ENCODE results near the gene DDX24.

DDX24 gene

DNA sequence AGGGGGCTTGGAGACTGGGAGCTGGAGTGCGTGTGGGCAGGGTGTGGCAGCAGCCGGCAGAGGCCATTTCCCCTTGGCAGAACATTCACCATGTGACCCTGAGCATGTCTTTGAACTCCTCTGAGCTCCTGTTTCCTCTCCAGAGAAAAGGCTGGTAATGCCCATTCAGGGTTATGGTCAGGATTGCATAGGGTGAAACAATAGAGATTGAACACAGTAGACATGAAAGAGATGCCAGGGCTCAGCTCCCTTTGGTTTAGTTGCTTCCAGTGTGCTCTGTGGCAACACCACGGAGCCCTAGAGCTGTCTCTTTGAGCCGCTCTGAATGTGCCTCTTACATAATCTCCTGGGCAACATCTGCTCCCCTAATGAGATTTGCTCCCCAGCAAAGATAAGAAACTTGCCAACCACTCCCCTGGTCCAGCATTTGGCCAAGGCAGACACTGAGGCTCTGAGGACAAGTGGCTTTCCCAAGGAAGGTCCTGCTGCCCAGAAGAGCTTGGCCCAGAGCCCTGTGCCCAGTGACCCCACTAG, 34.1 kb upstream of the DDX24 start:
- no peak for DNase-seq (ENCODE audit: low read depth)

DNA sequence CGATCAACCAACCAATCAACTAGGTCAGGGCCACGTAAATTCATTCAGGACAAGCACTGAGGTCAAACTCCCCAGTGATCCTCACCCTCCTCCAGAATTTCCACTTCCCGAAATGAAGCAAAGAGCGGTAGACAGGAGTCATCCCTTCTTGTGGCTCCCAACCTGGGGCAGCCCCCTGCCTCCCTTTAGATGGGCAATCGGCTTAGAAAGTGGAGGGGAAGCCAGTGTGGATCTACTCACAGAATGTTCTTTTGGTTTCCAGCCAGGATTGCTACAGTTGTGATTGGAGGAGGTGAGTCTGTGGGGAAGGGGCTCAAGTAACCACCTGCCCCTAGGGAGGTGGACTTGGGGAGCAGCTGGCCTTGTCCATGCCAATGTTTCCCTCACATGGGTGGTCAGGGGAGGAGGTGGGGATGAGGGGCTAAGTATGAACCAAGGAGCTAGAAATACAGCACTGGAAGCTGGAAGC, 33.6 kb upstream of the DDX24 start:
- no peak for DNase-seq (ENCODE audit: low read depth)

DNA sequence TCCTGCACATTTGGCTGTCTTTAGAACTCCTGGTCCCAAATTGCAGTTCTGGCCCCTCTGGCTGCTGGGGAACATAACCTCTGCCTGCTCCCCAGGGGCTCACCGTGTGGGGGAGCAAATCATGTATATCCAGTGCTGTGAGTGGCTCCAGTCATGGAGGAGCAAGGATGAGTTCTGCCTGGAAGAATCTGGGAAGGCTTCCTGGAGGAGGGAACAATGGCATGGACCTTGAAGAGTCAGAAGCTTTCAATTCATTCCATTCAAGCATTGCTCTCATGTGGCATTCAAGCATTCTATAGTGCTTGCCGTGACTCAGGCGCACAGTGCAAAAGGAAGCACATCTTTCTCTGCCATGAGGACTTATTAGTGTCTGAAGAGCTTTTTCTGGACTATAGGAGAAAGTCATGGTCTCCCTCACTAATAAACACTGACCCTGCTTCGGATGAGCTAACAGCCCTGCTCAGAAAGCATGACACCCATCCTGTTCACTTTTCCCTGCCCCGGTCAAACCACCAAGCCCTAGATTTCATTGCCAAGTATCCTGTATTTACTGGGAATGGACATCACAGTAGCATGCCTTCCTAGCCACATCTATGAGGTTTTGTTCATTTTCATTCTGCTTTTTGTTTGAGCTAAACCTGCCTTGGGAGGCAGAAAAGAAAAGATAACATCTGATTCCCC, 33.0 kb upstream of the DDX24 start:
- no peak for DNase-seq (ENCODE audit: low read depth)

DNA sequence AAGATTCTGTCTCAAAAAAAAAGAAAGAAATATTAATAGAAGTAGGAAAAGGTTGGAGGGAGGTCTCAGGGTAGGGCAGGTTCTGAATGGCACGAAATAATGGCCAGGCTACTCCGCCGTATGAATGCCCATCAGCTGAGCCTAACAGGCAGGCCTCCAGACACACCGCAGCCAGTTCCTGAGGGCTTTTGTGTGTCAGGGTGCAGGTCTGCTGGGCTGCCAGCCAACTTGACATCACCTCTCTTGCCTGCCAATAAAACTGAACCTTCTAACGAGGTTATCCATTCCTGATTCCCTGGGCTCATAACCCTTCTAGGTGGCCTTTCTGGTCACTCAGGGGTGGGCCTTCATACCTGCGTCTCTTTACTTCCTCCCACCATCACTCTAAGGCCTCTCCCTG, 32.5 kb upstream of the DDX24 start:
- DNase-seq (ENCODE audit: low read depth): no peak

DNA sequence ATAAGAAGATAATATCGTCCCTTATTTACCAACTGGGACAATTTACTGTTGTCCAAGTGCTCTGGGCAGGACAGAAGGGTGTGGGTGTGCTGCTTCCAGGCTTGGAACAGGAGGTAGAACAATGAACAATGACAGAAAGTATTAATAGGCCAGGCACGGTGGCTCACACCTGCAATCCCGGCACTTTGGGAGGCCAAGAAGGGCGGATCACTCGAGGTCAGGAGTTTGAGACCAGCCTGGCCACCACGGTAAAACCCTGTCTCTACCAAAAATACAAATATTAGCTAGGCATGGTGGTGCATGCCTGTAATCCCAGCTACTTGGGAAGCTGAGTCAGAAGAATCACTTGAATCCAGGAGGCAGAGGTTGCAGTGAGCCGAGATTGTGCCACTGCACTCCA, 32.1 kb upstream of the DDX24 start:
- DNase-seq (ENCODE audit: low read depth): no peak

DNA sequence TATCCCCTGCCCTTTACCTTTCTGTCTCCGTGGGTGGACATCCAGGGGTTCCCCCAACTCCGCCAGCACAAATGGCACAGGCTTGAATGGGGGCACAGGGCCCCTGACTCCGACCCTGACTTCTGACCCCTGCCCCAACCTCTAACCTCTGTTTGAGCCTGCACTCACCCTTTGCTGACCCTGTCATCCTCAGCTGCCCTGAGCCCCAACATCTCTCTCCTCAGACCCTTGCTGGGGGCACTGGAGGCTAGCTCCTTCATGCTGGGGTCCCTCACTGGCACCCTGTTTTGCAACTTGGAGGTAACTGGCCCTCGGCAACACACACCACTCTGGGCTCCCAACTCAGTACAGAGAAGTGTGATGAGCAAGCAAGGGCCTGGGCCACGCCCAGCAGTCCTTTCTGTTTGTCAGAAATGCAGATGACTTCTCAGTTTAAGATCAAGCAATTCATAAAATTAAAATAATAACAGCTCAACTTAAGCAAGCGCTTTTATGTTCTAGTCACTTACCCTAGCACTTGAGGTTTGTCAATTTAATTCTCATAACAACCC, 31.6 kb upstream of the DDX24 start:
- DNase-seq (ENCODE audit: low read depth): no peak

DNA sequence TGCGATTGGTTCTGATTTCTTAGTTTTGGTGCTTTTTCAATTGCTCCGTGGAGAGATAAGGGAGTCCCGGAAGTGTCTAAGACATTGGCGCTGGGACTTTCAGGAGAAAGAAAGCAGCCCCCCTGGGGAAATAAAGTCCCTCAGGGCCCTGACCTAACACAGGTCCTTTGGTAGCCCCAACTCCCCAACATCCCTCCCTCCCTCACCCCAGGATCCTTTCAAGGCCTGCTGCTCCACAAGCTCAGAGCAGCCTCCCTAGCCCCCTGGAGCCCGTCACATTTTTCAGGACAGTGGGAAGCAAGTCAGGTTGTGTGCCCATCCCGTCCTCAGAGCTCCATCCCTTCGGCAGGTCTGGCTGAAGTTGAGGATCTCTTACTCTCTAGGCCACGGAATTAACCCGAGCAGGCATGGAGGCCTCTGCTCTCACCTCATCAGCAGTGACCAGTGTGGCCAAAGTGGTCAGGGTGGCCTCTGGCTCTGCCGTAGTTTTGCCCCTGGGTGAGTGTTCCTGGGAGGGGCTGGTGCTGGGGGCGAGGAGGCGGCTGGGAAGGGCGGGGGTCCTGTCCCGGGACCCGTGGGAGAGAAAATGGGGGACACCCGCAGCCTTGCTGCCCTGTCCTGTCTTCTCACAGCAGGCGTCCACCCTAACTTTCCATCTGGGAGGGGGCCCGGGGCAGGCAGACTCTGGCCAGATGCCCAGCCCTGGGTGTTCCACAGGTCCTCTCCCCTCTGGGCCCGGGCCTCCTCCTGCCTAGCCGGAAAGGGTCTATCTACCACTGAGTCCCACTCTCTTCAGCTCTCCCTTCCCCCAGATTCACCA, 30.5 kb upstream of the DDX24 start:
- DNase-seq (ENCODE audit: low read depth): no peak

DNA sequence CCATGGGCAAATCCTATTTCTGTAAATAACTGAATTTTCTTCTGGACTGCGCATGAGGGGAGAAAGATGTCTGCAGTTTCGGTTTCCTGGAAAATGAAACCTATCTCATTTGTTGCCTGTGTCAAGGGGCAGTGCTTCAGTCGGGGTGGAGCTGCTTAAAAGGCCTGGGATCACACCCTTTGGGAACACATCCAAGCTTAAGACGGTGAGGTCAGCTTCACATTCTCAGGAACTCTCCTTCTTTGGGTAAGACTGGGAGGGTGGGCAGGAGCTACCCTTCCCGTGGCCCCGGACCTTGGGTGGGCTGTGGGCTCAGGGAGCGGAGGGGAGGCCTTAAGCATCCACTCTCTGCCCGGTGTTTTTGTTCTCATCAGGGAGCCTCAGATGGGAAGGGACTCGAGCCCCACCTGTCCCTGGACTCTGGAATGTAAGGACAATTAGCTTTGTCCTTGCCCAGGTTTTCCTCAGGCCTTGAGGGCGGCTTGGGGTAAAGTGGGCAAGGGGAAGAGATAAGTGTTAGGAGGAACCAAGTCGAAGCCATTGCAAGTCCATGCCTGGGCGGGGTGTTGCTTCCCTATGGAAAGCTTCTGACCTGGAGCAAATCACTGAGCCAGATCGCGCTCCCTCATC, 29.7 kb upstream of the DDX24 start, which contains the start of gene IFI27:
Gene IFI27 (plus strand): TSS at position 185 of the 630 bp plus-strand sequence.
- no peak for DNase-seq (ENCODE audit: low read depth)

DNA sequence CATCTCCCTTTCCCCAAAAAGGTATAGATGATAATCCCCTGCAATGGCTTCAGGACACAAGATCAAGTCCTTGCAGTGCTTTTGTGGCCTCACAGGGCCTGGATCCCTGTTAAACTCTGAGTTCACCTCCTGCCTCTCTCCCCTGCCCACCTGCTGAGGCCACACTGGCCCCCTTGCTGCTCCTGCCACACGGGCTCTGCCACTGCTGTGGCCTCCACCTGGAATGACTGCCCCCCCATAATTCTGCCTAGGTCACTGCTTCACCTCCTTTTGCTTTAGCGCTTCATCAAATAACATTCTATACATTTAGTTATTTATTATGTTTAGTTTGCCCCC, 28.9 kb upstream of the DDX24 start:
- DNase-seq (ENCODE audit: low read depth): no peak

DNA sequence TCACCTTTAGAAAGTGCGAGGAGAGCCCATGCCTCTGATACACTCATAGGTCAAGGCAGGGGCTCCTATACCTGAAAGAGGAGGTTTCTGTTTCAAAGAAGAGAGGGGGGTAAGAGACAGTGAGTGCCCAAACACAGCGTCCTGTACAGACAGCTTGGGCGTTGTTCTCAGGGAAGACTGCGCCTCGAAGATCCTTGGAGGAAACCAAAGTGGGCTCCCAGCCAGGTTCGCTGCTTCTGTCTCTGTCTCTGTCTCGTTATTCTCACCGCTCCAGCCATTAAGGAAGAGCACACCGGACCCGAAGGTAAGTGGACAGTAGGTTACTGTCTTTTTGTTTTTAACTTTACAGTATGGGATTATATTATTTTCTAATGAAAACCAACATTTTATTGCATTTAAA, 23.7 kb upstream of the DDX24 start:
- no peak for DNase-seq (ENCODE audit: low read depth)

DNA sequence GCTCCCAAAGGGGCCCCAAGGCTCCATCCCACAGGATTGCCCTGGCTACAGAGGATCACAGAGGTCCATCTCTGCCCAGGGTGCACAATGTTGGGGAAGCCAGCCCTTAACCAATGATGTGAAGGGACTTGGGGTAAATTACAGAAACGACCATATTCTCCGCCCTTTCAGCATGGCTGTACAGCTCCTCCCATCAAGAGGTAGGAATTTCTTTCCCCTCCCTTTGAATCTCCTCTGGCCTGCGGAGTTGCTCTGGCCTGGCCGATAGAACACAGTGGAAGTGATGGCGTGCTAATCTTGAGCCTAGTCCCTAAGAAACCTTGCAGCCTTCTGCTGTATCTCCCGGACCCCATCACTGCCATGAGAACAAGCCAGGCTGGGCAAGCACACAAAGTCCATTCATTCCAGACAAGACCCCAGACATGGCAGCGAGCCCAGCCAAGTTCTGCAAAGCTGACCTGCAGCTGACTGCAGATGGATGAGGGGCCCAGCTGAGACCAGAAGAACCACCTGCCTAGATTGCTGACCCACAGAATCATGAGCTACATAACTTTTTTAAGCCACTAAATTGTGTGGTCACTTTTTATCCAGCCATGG, 22.6 kb upstream of the DDX24 start:
- no peak for DNase-seq (ENCODE audit: low read depth)

DNA sequence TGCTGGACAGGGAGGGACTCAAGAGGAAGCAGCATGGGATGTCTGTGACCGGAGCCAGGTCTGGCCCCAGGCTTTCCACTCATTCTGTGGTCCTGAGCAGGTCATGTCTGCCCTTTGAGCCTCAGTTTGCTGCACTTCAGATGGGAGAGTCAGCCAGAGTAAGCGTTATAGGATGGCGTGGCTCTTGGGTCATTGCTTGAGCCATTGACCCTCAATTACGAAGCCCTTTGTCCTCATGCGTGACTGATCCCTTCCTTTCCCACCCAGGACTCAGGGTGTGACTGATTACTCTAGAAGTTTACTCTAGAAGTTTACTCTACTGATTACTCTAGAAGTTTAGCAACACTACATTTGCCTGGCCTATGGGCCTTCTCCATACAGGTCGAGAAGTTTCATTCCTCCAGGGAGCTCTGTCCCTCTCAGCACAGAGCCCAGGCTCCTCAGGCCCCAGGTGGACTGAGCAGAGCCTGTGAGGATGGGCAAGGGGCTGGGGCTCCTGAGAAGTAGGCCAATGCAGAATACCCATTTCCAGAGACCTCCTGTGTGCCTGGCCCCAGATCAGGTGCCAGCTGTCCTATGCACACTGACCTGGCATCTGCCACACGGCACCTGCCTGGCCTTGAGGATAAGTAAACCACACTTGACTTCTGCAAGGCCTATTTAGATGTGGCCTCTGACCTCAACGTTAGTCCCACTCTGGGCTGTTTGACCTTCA, 21.9 kb upstream of the DDX24 start:
- no peak for DNase-seq (ENCODE audit: low read depth)

DNA sequence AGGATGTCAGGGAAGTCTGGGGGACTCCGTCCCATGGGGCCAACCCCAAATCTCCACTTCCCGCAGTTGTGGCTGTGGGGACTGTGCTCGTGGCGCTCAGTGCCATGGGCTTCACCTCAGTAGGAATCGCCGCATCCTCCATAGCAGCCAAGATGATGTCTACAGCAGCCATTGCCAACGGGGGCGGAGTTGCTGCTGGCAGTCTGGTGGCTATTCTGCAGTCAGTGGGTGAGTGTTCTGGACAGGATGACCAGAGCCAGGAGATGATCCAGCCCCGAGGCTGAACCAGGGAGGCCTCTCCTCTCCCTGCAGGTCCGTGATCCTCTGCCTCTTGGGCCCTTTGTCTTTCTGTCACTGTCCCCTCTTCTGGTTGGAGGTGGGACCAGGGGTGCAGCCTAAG, 20.7 kb upstream of the DDX24 start:
- no peak for DNase-seq (ENCODE audit: low read depth)

DNA sequence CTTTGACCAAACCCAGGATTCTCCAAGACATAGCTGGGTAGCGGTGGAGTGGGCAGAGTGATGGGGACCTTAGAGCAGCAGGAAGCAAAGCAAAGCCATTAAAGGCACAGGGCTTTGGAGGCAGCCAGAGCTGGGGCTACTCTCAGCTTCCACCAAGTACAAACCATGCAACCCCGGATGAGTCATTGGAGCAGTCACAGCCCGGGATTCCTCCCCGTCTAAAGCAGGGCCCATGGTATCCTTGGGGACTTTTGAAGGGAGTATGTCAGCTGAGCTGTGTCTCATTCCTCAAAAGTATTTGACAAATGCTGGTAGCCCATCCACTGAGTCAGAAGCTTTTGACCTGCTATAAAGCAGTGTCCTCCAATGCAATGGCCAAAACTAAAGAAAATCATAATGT, 19.8 kb upstream of the DDX24 start:
- no peak for DNase-seq (ENCODE audit: low read depth)

DNA sequence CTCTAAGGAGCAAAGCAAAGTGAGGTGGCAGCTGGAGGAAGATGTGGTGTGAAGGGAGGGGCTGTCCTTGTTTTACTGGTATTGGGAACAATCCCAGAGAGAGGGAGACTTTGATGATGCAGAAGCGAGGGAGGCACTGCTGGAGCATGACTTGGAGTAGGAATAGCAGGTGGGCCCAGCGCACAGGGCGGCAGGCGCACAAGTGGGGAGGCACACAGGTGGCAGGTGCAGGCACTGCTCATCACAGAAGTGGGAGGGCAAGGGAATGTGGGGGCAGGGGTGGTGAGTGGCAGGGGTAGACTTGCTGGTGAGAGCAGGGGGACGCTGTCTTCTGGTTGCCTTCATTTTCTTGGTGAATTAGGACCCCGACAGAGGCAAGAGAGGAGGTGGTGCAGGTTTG, 18.0 kb upstream of the DDX24 start:
- DNase-seq (ENCODE audit: low read depth): no peak

DNA sequence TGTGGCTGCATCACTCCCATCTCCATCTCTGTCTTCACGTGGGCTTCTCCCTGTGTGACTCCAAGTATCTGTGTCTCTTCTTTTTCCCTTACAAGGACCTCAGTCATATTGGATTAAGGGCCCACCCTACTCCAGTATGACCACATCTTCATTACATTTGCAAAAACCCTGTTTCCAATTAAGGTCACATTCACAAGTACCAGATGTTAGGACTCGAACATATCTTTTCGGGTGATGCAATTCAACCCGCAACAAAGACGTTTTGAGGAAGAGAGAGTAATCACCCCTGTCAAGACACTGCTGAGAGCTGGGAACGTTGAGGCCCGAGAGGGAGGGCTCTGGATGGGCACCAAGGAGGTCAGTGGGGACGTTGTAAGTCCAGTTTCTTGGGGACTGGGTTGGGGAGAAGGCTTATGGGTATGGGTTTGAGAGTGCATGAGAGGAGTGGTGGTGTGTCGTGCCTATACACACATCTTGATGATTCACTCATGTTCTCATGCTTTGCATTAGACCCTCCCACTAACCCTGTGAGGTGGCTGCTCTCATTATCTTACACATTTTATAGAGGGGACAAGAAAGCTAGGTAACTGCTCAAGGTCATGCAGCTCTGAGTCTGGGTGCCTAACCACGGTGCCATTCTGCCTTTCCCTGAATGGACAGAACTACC, 17.5 kb upstream of the DDX24 start:
- no peak for DNase-seq (ENCODE audit: low read depth)

DNA sequence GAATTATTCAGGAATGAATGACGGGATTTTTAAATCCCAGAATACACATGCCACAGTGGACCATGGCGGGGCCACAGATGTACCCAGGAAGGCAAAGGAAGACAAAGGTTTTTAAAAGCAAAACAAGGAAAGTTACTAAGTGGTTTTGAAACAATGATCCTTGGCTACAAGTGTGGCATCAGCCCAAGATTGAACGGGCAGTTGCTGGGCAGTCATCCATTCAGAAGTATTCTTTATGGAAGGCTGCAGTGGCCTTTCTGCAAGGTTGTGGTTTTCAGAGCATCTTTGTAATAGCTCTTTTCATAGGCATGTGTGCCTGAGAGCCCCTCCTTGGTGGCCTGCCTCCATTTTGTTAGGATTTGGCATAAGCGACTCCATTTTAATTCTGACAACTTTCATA, 16.1 kb upstream of the DDX24 start:
- DNase-seq (ENCODE audit: low read depth): no peak

DNA sequence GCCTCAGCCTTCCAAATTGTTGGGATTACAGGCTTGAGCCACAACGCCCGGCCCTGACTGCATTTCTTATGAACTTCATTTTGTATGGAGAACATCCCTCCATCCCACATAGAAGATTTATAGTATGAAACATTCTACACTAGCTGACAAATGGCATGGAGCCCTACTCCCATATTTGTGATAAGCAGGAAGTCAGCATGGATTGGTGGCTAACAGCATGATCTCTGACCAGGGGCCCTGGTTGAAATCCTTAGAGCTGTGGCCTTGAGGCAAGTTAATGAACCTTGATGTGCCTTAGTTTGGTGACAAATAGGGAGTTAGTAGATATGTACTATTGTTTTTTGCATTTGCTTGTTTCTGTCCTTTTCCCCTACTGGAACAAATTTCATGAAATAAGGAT, 12.4 kb upstream of the DDX24 start:
- no peak for DNase-seq (ENCODE audit: low read depth)

DNA sequence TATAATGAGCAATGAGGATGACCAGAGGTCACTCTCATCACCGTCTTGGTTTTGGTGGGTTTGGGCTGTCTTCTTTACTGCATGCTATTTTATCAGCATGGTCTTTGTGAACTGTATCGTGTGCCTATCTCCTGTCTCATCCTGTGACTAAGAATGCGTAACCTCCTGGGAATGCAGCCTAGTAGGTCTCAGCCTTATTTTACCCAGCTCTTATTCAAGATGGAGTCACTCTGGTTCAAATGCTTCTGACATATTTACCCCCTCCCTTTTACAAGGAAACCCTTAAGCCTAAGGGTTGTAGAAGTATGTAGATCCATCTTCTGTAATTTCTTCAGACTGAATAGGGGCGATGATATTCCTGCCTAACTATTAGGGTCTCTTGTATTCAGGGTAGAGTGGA, 8.5 kb upstream of the DDX24 start:
- no peak for DNase-seq (ENCODE audit: low read depth)

DNA sequence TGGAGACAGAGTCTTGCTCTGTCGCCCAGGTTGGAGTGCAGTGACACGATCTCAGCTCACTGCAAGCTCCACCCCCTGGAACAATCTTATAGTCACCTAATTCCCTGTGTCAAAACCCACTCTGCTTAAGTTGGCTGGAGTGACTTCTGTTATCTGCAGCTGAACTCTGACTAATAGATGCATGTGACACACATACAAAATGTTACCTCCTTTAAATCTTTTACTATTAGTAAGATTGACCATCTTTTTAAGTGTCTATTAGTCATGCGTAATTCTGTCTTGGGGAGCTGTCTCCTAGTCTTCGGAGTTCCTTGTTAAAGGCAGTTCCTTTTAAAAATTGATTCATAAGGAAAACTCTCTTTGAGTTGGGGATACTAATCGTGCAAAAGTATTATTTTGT, 7.5 kb upstream of the DDX24 start:
- DNase-seq (ENCODE audit: low read depth): no peak

DNA sequence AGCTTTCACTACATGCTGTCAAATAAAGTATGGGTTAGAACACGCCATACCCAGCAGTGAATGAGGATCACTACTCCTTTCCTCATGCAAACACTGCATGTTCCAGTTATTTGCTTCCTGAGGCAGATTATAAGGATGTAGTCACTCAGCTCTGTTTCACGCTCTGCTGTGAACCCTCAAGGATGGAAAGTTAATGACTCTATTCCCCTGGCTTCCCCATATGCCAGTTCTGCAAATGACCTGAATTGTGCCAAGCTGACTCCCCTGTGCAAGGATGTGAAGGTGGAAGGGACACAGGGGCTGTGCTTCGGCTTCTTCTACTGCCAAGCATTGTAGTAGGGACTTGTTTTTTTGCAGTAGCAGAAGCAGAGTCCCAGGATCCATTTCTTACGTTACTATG, 6.9 kb upstream of the DDX24 start:
- DNase-seq (ENCODE audit: low read depth): no peak

All from activated T-cell treated with anti-CD3 and anti-CD28 coated beads for 48 hours (primary cell).